HL-60 (cell line): ENCODE measurements around the gene HOXB3.

ENCODE experiments used
- DNase-seq, 2 experiments: peaks; one replicate each; pipeline ENCODE4 v3.0.0-alpha.2; 2010 to 2020; ENCODE audit warnings: low read depth in 1 of 2, low spot score in 1 of 2
- H3K27ac ChIP-seq: fragments of 250-450 bp; sonication (Bioruptor Pico); replicated peaks from 2 replicates; pipeline ENCODE4 v1.5.1; 2020; ENCODE audit warnings: mild to moderate bottlenecking, moderate library complexity
- H3K27me3 ChIP-seq: fragments of 250-450 bp; sonication (Bioruptor Pico); 2 replicates; pipeline ENCODE4 v1.5.1; 2021; ENCODE audit warnings: mild to moderate bottlenecking, moderate library complexity; ENCODE audit not compliant: insufficient read depth, poor library complexity, severe bottlenecking
- H3K4me3 ChIP-seq: replicated peaks from 2 replicates; pipeline ENCODE4 v1.5.1; 2011; ENCODE audit warnings: mild to moderate bottlenecking, control low read depth, low read length; ENCODE audit not compliant: insufficient read depth
- GABPA ChIP-seq: IDR thresholded peaks from 2 replicates; pipeline ENCODE4 v1.6.1; 2012; ENCODE audit warnings: low read depth
- POLR2AphosphoS5 ChIP-seq: IDR thresholded peaks from 2 replicates; pipeline ENCODE4 v1.6.1; 2012; ENCODE audit warnings: low read depth
- SPI1 ChIP-seq: IDR thresholded peaks from 2 replicates; pipeline ENCODE4 v1.6.1; 2012; ENCODE audit warnings: low read depth, mild to moderate bottlenecking, borderline replicate concordance
- TF ChIP-seq, protein P1 (sequence below): IDR thresholded peaks from 2 replicates; pipeline ENCODE4 v1.6.1; 2012; ENCODE audit warnings: low read depth; ENCODE audit not compliant: insufficient replicate concordance
- TF ChIP-seq, protein P2 (sequence below): IDR thresholded peaks from one replicate; pipeline ENCODE4 v1.5.1; 2011; ENCODE audit warnings: low read length, control low read depth, inconsistent platforms; ENCODE audit not compliant: insufficient read depth

HOXB3 gene

GRCh38 chr17:48561884-48562810 lies 27.9 kb downstream of the HOXB3 start:
- Histone ChIP-seq H3K27me3 (peaks cover 36% of the 10 kb centered on the region), H3K4me3 (no peak overlapping the region), H3K27ac (no peak overlapping the region)
- no peak for DNase-seq
- TF ChIP-seq, protein P1, sequence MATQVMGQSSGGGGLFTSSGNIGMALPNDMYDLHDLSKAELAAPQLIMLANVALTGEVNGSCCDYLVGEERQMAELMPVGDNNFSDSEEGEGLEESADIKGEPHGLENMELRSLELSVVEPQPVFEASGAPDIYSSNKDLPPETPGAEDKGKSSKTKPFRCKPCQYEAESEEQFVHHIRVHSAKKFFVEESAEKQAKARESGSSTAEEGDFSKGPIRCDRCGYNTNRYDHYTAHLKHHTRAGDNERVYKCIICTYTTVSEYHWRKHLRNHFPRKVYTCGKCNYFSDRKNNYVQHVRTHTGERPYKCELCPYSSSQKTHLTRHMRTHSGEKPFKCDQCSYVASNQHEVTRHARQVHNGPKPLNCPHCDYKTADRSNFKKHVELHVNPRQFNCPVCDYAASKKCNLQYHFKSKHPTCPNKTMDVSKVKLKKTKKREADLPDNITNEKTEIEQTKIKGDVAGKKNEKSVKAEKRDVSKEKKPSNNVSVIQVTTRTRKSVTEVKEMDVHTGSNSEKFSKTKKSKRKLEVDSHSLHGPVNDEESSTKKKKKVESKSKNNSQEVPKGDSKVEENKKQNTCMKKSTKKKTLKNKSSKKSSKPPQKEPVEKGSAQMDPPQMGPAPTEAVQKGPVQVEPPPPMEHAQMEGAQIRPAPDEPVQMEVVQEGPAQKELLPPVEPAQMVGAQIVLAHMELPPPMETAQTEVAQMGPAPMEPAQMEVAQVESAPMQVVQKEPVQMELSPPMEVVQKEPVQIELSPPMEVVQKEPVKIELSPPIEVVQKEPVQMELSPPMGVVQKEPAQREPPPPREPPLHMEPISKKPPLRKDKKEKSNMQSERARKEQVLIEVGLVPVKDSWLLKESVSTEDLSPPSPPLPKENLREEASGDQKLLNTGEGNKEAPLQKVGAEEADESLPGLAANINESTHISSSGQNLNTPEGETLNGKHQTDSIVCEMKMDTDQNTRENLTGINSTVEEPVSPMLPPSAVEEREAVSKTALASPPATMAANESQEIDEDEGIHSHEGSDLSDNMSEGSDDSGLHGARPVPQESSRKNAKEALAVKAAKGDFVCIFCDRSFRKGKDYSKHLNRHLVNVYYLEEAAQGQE: no peak
- TF ChIP-seq GABPA (no peak), POLR2AphosphoS5 (no peak), SPI1 (no peak)
- TF ChIP-seq, protein P2, sequence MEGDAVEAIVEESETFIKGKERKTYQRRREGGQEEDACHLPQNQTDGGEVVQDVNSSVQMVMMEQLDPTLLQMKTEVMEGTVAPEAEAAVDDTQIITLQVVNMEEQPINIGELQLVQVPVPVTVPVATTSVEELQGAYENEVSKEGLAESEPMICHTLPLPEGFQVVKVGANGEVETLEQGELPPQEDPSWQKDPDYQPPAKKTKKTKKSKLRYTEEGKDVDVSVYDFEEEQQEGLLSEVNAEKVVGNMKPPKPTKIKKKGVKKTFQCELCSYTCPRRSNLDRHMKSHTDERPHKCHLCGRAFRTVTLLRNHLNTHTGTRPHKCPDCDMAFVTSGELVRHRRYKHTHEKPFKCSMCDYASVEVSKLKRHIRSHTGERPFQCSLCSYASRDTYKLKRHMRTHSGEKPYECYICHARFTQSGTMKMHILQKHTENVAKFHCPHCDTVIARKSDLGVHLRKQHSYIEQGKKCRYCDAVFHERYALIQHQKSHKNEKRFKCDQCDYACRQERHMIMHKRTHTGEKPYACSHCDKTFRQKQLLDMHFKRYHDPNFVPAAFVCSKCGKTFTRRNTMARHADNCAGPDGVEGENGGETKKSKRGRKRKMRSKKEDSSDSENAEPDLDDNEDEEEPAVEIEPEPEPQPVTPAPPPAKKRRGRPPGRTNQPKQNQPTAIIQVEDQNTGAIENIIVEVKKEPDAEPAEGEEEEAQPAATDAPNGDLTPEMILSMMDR: no peak

DNA sequence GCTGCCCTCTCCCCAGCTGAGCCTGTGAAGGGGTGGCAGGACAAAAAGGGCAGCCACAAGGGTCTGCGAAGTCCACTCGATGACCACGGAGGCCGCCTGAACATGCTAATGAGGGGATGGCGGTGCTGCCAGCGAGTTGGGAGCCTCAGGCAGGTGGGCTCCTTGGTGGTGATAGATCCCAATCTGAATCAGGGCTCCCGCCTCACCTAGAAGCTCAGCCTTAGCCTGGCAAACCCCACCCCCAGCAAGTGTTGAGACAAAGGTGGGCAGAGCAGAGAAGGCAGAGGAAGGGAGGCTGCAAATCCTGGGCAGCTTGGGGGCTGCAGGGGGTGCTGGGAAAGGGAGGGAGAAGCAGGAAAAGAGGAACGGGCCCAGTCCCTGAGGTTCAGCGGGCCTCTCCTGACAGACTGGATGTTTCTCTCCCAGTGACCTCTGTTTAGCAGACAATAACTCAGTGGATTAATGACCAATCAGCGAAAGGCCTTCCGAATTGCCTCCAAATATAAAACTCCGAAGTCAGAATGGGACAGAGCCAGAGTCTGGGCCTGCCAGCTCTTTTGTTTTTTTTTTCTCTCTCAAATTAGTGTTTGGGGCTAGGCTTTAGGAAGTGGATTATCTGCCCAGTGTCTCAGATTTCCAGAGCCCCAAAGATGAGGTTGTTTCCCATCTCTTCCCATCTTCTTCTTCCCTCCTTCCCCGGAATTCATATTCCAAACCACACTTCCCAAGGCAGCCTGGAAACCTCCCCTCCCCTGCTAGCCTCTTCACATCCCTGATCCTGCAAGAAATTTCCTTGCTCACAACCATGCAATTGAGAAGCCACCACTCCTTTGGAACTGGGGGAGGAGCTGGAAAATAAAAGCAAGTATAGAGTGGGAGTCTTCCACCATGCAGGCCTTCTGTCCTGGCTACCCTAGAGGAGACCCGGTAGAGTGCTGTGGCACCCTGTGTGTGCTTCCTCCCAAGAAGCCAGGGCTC lies 29.9 kb downstream of the HOXB3 start:
- Histone ChIP-seq H3K4me3 (no peak overlapping the region), H3K27me3 (peaks cover 40% of the 10 kb centered on the region), H3K27ac (no peak overlapping the region)
- TF ChIP-seq, protein P2: no peak
- no peak for TF ChIP-seq POLR2AphosphoS5
- TF ChIP-seq, protein P1: no peak
- no peak for TF ChIP-seq GABPA
- no peak for TF ChIP-seq SPI1
- DNase-seq: no peak

GRCh38 chr17:48559122-48559839 lies 30.8 kb downstream of the HOXB3 start:
- no peak for DNase-seq
- Histone ChIP-seq H3K27me3 (peaks cover 39% of the 10 kb centered on the region), H3K4me3 (no peak overlapping the region), H3K27ac (no peak overlapping the region)
- TF ChIP-seq GABPA (no peak), POLR2AphosphoS5 (no peak), SPI1 (no peak)
- TF ChIP-seq, protein P2: no peak
- TF ChIP-seq, protein P1: no peak
